ENCODE results near the gene ITGB2. TPM values are rescaled to one million over a fixed set of nuclear protein-coding genes. Genes with fewer than 3 reads are reported as not detected.

ITGB2 gene
- total RNA-seq, 1 experiment from 2014 or later, result 45.1 TPM

GRCh38 chr21:44966135-44967081 lies 45.7 kb upstream of the ITGB2 start:
- POLR2A ChIA-PET (ENCODE audit: unreplicated experiment), result no interaction called here
- H3K4me1 ChIP-seq (ENCODE audit: insufficient read depth, low read length), result peaks cover 8% of the 10 kb centered on the region; the same call in 1 of the 2 replicates
- H3K9me2 ChIP-seq (replicated peaks; ENCODE audit: low read length), result no peaks in the 10 kb centered on the region
- H4K20me1 ChIP-seq (ENCODE audit: low read length), result no peaks in the 10 kb centered on the region
- TF ChIP-seq EZH2phosphoT487 (IDR thresholded peaks at IDR 0.05; ENCODE audit: borderline replicate concordance, low read length), result no peak
- TF ChIP-seq CTCF (conservative IDR thresholded peaks at IDR 0.05; ENCODE audit: low read depth, low read length), result no peak
- TF ChIP-seq EZH2 (IDR thresholded peaks at IDR 0.05; ENCODE audit: low read length, unreplicated experiment), result no peak
- no peaks in the 10 kb centered on the region for H3K27me3 ChIP-seq (ENCODE audit: low read length)
- H3K27ac ChIP-seq (ENCODE audit: low read length), result no peak overlapping the region
- DNase-seq, result no peak
- H3K9me3 ChIP-seq (ENCODE audit: low read length), result peaks cover 7% of the 10 kb centered on the region; the same call in 1 of the 2 replicates
- CTCF ChIA-PET, result no interaction called here
- H3K4me2 ChIP-seq (ENCODE audit: low read length), result no peak overlapping the region
- no TSS peak for BruUV-seq (replicated peaks)
- intact Hi-C loops (cut with micrococcal nuclease), result no loop called here
- no peak overlapping the region for H2AFZ ChIP-seq (ENCODE audit: low read length)
- no peak overlapping the region for H3K4me3 ChIP-seq (ENCODE audit: low read length)
- peaks cover 30% of the 10 kb centered on the region for H3K79me2 ChIP-seq (ENCODE audit: low read length)
- no peak overlapping the region for H3K9ac ChIP-seq (ENCODE audit: low read length)
- peaks cover 4% of the 10 kb centered on the region for H3F3A ChIP-seq (ENCODE audit: low read length, unreplicated experiment)
- no peak for ATAC-seq
- H3K36me3 ChIP-seq (ENCODE audit: low read depth, low read length), result peaks cover 42% of the 10 kb centered on the region

- peaks cover 37% of the 10 kb centered on the region for H3K79me2 ChIP-seq (ENCODE audit: low read length)
- intact Hi-C loops (cut with micrococcal nuclease), result no loop called here
- H3F3A ChIP-seq (ENCODE audit: low read length, unreplicated experiment), result peaks cover 4% of the 10 kb centered on the region
- POLR2A ChIA-PET (ENCODE audit: unreplicated experiment), result no interaction called here
- H3K27me3 ChIP-seq (ENCODE audit: low read length), result no peaks in the 10 kb centered on the region
- H4K20me1 ChIP-seq (ENCODE audit: low read length), result no peaks in the 10 kb centered on the region
- no peak overlapping the region for H3K9ac ChIP-seq (ENCODE audit: low read length)
- H2AFZ ChIP-seq (ENCODE audit: low read length), result no peak overlapping the region
- CTCF ChIA-PET, result no interaction called here
- BruUV-seq (replicated peaks), result no TSS peak
- ATAC-seq, result no peak
- no peak overlapping the region for H3K27ac ChIP-seq (ENCODE audit: low read length)
- H3K4me2 ChIP-seq (ENCODE audit: low read length), result no peak overlapping the region
- H3K9me3 ChIP-seq (ENCODE audit: low read length), result peaks cover 7% of the 10 kb centered on the region; the same call in 1 of the 2 replicates
- no peak for DNase-seq
- H3K36me3 ChIP-seq (ENCODE audit: low read depth, low read length), result peaks cover 51% of the 10 kb centered on the region
- TF ChIP-seq CTCF (conservative IDR thresholded peaks at IDR 0.05; ENCODE audit: low read depth, low read length), result no peak
- TF ChIP-seq EZH2phosphoT487 (IDR thresholded peaks at IDR 0.05; ENCODE audit: borderline replicate concordance, low read length), result no peak
- TF ChIP-seq EZH2 (IDR thresholded peaks at IDR 0.05; ENCODE audit: low read length, unreplicated experiment), result no peak
- peaks cover 8% of the 10 kb centered on the region; the same call in 1 of the 2 replicates for H3K4me1 ChIP-seq (ENCODE audit: insufficient read depth, low read length)
- no peak overlapping the region for H3K4me3 ChIP-seq (ENCODE audit: low read length)
- H3K9me2 ChIP-seq (replicated peaks; ENCODE audit: low read length), result no peaks in the 10 kb centered on the region
Measured at GRCh38 chr21:44965251-44966022, 44.7 kb upstream of the ITGB2 start.
